ENCODE results near the gene ZNF17. TPM values are rescaled to one million over a fixed set of nuclear protein-coding genes. Genes with fewer than 3 reads are reported as not detected.
A peak's percentile ranks its signal among the peaks of the same experiment; 100 is the strongest.

The ZNF17 gene
- total and polyA plus RNA-seq, 8 donors = 1.5 to 138 (median 3.6) TPM

DNA sequence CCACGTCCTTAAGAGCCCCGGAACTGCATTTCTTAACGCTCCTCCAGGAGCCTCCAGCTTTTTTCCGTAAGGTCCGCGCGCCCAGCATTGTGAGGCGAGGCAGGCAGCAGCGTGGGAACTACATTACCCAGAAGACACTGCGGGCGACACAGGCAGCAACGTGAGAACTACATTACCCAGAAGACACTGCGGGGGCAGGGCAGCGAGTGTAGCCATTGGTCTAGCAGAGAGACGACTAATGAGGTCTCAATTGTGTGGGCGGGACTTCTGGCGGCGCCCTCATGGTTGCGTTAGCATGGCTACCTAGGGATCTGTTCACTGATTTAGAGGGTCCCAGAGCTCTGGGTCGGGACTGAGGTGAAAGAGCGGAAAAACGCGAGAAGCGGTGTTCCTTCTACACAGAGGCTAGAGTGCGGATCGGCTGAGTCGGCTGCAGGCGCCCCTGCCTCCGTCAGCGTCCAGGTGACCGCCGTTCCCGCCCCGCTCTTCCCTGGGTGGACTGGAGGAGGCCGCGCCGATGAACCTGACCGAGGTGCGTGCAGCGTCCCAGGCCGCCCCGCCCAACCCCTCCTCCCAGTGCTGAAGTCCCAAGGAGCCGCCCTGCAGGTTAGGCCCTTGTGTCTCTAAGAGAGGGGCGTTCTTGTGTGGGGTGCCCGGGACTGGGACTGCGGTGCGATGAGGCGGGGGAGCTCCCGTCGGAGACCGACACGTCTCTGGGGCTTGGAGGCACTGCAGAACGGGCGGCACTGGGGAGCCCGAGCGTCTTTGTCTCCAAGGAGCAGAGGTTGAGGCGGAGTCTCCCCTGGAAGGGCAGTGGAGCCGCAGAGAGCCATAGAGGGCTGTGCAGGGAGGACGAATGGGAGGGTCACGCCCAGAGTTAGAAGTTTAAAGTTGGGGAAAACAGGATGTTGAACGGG is 24.4 kb downstream of the ZNF17 start, which contains the start of gene ZNF749:
Gene ZNF749, plus strand, starts transcription at position 264 of the 917 bp plus-strand sequence. Its CDS starts 254 bp downstream, at position 518.
- intact Hi-C loops (cut with DNase I; ENCODE audit: low total_unique reads) = no loop called here
- Histone ChIP-seq H3K36me3 (peaks cover 0 to 29% (median 20%) of the 10 kb centered on the region in 4 donors), H3K27ac (peak within 1 kb of the TSS; percentile 65 to 83 (median 75)), H3K4me1 (peaks cover 7 to 26% (median 23%) of the 10 kb centered on the region in 4 donors), H3K27me3 (no peaks in the 10 kb centered on the region), H3K4me3 (peak within 1 kb of the TSS; percentile 76 to 99 (median 86)), H3K9me3 (peaks cover 0 to 29% (median 10%) of the 10 kb centered on the region in 4 donors)
- 0% methylated on average over 45 to 61 of the region's 61 CpGs for WGBS, 5 donors
- DNase-seq = peak; percentile 98 to 100
- TF ChIP-seq EP300 (IDR thresholded peaks at IDR 0.05) (no peak), POLR2AphosphoS5 (IDR thresholded peaks at IDR 0.05) (peak; percentile 10 to 83 (median 81))

- H3K4me3 ChIP-seq = peak overlapping the region in 3 of 4 donors; percentile 76 to 99 (median 85)
- H3K27ac ChIP-seq = no peak overlapping the region
- WGBS, 5 donors = 42 to 79% (median 64%) methylated on average over 1 of the region's 1 CpG
- H3K4me1 ChIP-seq = peaks cover 7 to 26% (median 23%) of the 10 kb centered on the region in 4 donors
- no peak for TF ChIP-seq EP300 (IDR thresholded peaks at IDR 0.05)
- TF ChIP-seq POLR2AphosphoS5 (IDR thresholded peaks at IDR 0.05) = no peak
- TF ChIP-seq, protein P1, sequence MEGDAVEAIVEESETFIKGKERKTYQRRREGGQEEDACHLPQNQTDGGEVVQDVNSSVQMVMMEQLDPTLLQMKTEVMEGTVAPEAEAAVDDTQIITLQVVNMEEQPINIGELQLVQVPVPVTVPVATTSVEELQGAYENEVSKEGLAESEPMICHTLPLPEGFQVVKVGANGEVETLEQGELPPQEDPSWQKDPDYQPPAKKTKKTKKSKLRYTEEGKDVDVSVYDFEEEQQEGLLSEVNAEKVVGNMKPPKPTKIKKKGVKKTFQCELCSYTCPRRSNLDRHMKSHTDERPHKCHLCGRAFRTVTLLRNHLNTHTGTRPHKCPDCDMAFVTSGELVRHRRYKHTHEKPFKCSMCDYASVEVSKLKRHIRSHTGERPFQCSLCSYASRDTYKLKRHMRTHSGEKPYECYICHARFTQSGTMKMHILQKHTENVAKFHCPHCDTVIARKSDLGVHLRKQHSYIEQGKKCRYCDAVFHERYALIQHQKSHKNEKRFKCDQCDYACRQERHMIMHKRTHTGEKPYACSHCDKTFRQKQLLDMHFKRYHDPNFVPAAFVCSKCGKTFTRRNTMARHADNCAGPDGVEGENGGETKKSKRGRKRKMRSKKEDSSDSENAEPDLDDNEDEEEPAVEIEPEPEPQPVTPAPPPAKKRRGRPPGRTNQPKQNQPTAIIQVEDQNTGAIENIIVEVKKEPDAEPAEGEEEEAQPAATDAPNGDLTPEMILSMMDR (IDR thresholded peaks at IDR 0.05) = no peak
- TF ChIP-seq POLR2A (IDR thresholded peaks at IDR 0.05) = no peak
- peak in 1 of 2 donors; percentile 7 for DNase-seq
- peaks cover 0 to 40% (median 21%) of the 10 kb centered on the region in 4 donors for H3K9me3 ChIP-seq
- intact Hi-C loops (cut with DNase I; ENCODE audit: low total_unique reads) = no loop called here
- H3K27me3 ChIP-seq = no peaks in the 10 kb centered on the region
- peaks cover 0 to 38% (median 22%) of the 10 kb centered on the region in 4 donors for H3K36me3 ChIP-seq
These were observed 25.5 kb downstream of the ZNF17 start for GRCh38 chr19:57436417-57436816.

DNA sequence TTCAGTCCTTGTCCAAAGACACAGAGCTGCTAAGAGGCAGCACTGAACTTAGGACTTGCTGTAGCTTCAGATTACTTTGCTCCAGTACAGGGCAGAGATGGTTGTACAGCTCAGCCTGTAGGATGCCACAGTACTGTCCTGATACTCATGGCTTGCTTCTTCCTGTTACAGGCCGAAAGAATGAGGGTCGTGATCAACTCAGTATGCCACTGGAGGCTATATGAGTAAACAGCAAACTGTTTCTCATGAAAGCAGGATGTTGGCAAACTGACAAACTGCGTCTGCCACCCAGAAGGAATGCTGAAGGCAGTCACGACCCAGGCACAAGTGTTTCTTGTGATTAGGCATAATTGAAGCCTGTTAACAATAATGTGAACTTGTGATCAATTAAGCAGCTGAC is 27.0 kb downstream of the ZNF17 start:
- 73 to 87% (median 81%) methylated on average over 4 of the region's 4 CpGs for WGBS, 5 donors
- peaks cover 7 to 26% (median 23%) of the 10 kb centered on the region in 4 donors for H3K4me1 ChIP-seq
- H3K27me3 ChIP-seq = no peaks in the 10 kb centered on the region
- no peak overlapping the region for H3K4me3 ChIP-seq
- TF ChIP-seq POLR2A (IDR thresholded peaks at IDR 0.05) = no peak
- TF ChIP-seq POLR2AphosphoS5 (IDR thresholded peaks at IDR 0.05) = no peak
- no peak for TF ChIP-seq EP300 (IDR thresholded peaks at IDR 0.05)
- TF ChIP-seq, protein P1 (IDR thresholded peaks at IDR 0.05) = no peak
- H3K27ac ChIP-seq = no peak overlapping the region
- H3K9me3 ChIP-seq = peaks cover under 1 to 55% (median 36%) of the 10 kb centered on the region in 4 donors
- intact Hi-C loops (cut with DNase I; ENCODE audit: low total_unique reads) = no loop called here
- H3K36me3 ChIP-seq = peaks cover 4 to 53% (median 32%) of the 10 kb centered on the region in 4 donors
- no peak for DNase-seq

- Histone ChIP-seq H3K27me3 (no peaks in the 10 kb centered on the region), H3K4me3 (no peak overlapping the region), H3K27ac (no peak overlapping the region), H3K4me1 (peaks cover 7 to 26% (median 23%) of the 10 kb centered on the region in 4 donors), H3K36me3 (peaks cover 14 to 63% (median 42%) of the 10 kb centered on the region in 4 donors), H3K9me3 (peaks cover 6 to 65% (median 45%) of the 10 kb centered on the region in 4 donors)
- TF ChIP-seq POLR2A (IDR thresholded peaks at IDR 0.05) (no peak), EP300 (IDR thresholded peaks at IDR 0.05) (no peak), POLR2AphosphoS5 (IDR thresholded peaks at IDR 0.05) (no peak)
- TF ChIP-seq, protein P1 (IDR thresholded peaks at IDR 0.05) = no peak
- intact Hi-C loops (cut with DNase I; ENCODE audit: low total_unique reads) = no loop called here
- 82 to 95% (median 89%) methylated on average over 9 of the region's 9 CpGs for WGBS, 5 donors
- DNase-seq = no peak
These were observed 28.0 kb downstream of the ZNF17 start for GRCh38 chr19:57438925-57439324.

Data from stomach (tissue), 9 donors.